GM20431 (cell line): ENCODE results near the gene RAP2A.

Experiments used
- in situ Hi-C: fragments of 300-500 bp; cut with MseI, MboI; formaldehyde crosslinking; loops from one replicate; pipeline ENCODE4 v1.15.0; 2020; ENCODE audit warnings: low sequenced_read_pairs; ENCODE audit not compliant: unreplicated experiment

Gene RAP2A

GRCh38 chr13:97433727-97434396 lies at the start of gene RAP2A:
TSS of gene RAP2A (plus strand) at chr13:97434169. CDS start at chr13:97434471, 302 bp downstream.
- in situ Hi-C loops = no loop called here

- in situ Hi-C loops = no loop called here
These were observed 49.6 kb upstream of the RAP2A start for GRCh38 chr13:97384371-97384770.

- in situ Hi-C loops = no loop called here
These were observed 48.8 kb upstream of the RAP2A start for GRCh38 chr13:97385146-97385545.

- in situ Hi-C loops = no loop called here
These were observed 48.1 kb upstream of the RAP2A start for GRCh38 chr13:97385854-97386253.

GRCh38 chr13:97386801-97387484 lies 47.0 kb upstream of the RAP2A start:
- in situ Hi-C loops = no loop called here

- in situ Hi-C loops = no loop called here
These were observed 46.5 kb upstream of the RAP2A start for GRCh38 chr13:97387485-97387839.

GRCh38 chr13:97387890-97388289 lies 46.1 kb upstream of the RAP2A start:
- in situ Hi-C loops = no loop called here

- in situ Hi-C loops = no loop called here
These were observed 45.6 kb upstream of the RAP2A start for GRCh38 chr13:97388373-97388772.

- in situ Hi-C loops = no loop called here
These were observed 42.9 kb upstream of the RAP2A start for GRCh38 chr13:97390941-97391600.

GRCh38 chr13:97392020-97392419 lies 41.9 kb upstream of the RAP2A start:
- in situ Hi-C loops = no loop called here

- in situ Hi-C loops = no loop called here
These were observed 39.4 kb upstream of the RAP2A start for GRCh38 chr13:97394542-97394941.

GRCh38 chr13:97395447-97396136 lies 38.4 kb upstream of the RAP2A start:
- in situ Hi-C loops = no loop called here

- in situ Hi-C loops = no loop called here
These were observed 36.7 kb upstream of the RAP2A start for GRCh38 chr13:97397267-97397666.

GRCh38 chr13:97401421-97401820 lies 32.5 kb upstream of the RAP2A start:
- in situ Hi-C loops = no loop called here

GRCh38 chr13:97403893-97404750 lies 29.8 kb upstream of the RAP2A start:
- in situ Hi-C loops = no loop called here

GRCh38 chr13:97407540-97407939 lies 26.4 kb upstream of the RAP2A start:
- in situ Hi-C loops = no loop called here

- in situ Hi-C loops = no loop called here
These were observed 25.0 kb upstream of the RAP2A start for GRCh38 chr13:97408938-97409337.

GRCh38 chr13:97411984-97412383 lies 22.0 kb upstream of the RAP2A start:
- in situ Hi-C loops = no loop called here

- in situ Hi-C loops = no loop called here
These were observed 20.3 kb upstream of the RAP2A start for GRCh38 chr13:97413694-97414093.

- in situ Hi-C loops = no loop called here
These were observed 19.6 kb upstream of the RAP2A start for GRCh38 chr13:97414392-97414791.
